ENCODE measurements around the gene AQP4. TPM values are rescaled to one million over a fixed set of nuclear protein-coding genes. Genes with fewer than 3 reads are reported as not detected.

AQP4 gene
- total RNA-seq: under 0.01 and 0.72 TPM in 2 replicates

GRCh38 chr18:26865557-26865956, at the start of gene AQP4:
Gene AQP4, minus strand, starts transcription at chr18:26865707. Its CDS starts 18 bp downstream, at chr18:26865689.

